HG03045 (cell line): ENCODE results near the gene STEAP4.

ENCODE experiments used
- ATAC-seq: cut with Tn5 transposase; IDR thresholded peaks from one replicate; pipeline ENCODE4 v1.9.1; 2021; ENCODE audit warnings: mild to moderate bottlenecking, moderate library complexity; ENCODE audit not compliant: unreplicated experiment

Gene STEAP4

GRCh38 chr7:88306590-88307048, at the start of gene STEAP4:
Gene STEAP4 (minus strand): TSS chr7:88306894. CDS start chr7:88284269, 22,625 bp downstream.
- no peak for ATAC-seq

GRCh38 chr7:88355011-88355410, 48.3 kb upstream of the STEAP4 start:
- ATAC-seq = no peak

- no peak for ATAC-seq
These were observed 43.4 kb upstream of the STEAP4 start for GRCh38 chr7:88350118-88350517.

GRCh38 chr7:88347517-88347916, 40.8 kb upstream of the STEAP4 start:
- no peak for ATAC-seq

- ATAC-seq = peak; percentile 56
These were observed 40.4 kb upstream of the STEAP4 start for GRCh38 chr7:88347090-88347489.

GRCh38 chr7:88346357-88346756, 39.7 kb upstream of the STEAP4 start:
- ATAC-seq = no peak

GRCh38 chr7:88344956-88345832, 38.5 kb upstream of the STEAP4 start:
- no peak for ATAC-seq

GRCh38 chr7:88344271-88344670, 37.6 kb upstream of the STEAP4 start:
- no peak for ATAC-seq

GRCh38 chr7:88339195-88339922, 32.7 kb upstream of the STEAP4 start:
- no peak for ATAC-seq

- ATAC-seq = no peak
These were observed 31.8 kb upstream of the STEAP4 start for GRCh38 chr7:88338503-88338902.

GRCh38 chr7:88337572-88337971, 30.9 kb upstream of the STEAP4 start:
- no peak for ATAC-seq

- no peak for ATAC-seq
These were observed 24.6 kb upstream of the STEAP4 start for GRCh38 chr7:88331322-88331721.

- no peak for ATAC-seq
These were observed 23.1 kb upstream of the STEAP4 start for GRCh38 chr7:88329532-88330463.

- no peak for ATAC-seq
These were observed 22.1 kb upstream of the STEAP4 start for GRCh38 chr7:88328787-88329186.

- ATAC-seq = no peak
These were observed 18.0 kb upstream of the STEAP4 start for GRCh38 chr7:88324699-88325098.

GRCh38 chr7:88322151-88322550, 15.5 kb upstream of the STEAP4 start:
- ATAC-seq = no peak

GRCh38 chr7:88321694-88322093, 15.0 kb upstream of the STEAP4 start:
- no peak for ATAC-seq

GRCh38 chr7:88318196-88318595, 11.5 kb upstream of the STEAP4 start:
- ATAC-seq = no peak

- no peak for ATAC-seq
These were observed 10.7 kb upstream of the STEAP4 start for GRCh38 chr7:88317422-88317821.

GRCh38 chr7:88316456-88316855, 9.8 kb upstream of the STEAP4 start:
- no peak for ATAC-seq

- no peak for ATAC-seq
These were observed 8.8 kb upstream of the STEAP4 start for GRCh38 chr7:88315522-88315921.
